HG02970 (cell line): Measurements from ENCODE around the gene VNN1.

Experiments
- ATAC-seq: cut with Tn5 transposase; IDR thresholded peaks from one replicate; pipeline ENCODE4 v1.9.1; 2021; ENCODE audit warnings: mild to moderate bottlenecking, moderate library complexity, moderate number of reproducible peaks; ENCODE audit not compliant: unreplicated experiment, low FRiP score

Gene VNN1

GRCh38 chr6:132713352-132714134 is at the start of gene VNN1:
Gene VNN1 (minus strand): TSS chr6:132714055. CDS start chr6:132714035, 20 bp downstream.
- ATAC-seq: no peak

GRCh38 chr6:132763269-132763668 is 49.4 kb upstream of the VNN1 start:
- peak; percentile 67 for ATAC-seq

GRCh38 chr6:132760256-132760655 is 46.4 kb upstream of the VNN1 start:
- ATAC-seq: no peak

GRCh38 chr6:132758689-132759088 is 44.8 kb upstream of the VNN1 start:
- no peak for ATAC-seq

GRCh38 chr6:132752255-132752654 is 38.4 kb upstream of the VNN1 start:
- no peak for ATAC-seq

- no peak for ATAC-seq
Measured at GRCh38 chr6:132751828-132752227, 38.0 kb upstream of the VNN1 start.

GRCh38 chr6:132751306-132751705 is 37.5 kb upstream of the VNN1 start:
- peak; percentile 32 for ATAC-seq

- ATAC-seq: peak; percentile 81
Measured at GRCh38 chr6:132750455-132751248, 36.8 kb upstream of the VNN1 start.

GRCh38 chr6:132749111-132749510 is 35.3 kb upstream of the VNN1 start:
- ATAC-seq: no peak

GRCh38 chr6:132748446-132748845 is 34.6 kb upstream of the VNN1 start:
- ATAC-seq: no peak

GRCh38 chr6:132746048-132746447 is 32.2 kb upstream of the VNN1 start:
- no peak for ATAC-seq

GRCh38 chr6:132742495-132742894 is 28.6 kb upstream of the VNN1 start:
- no peak for ATAC-seq

GRCh38 chr6:132741281-132741680 is 27.4 kb upstream of the VNN1 start:
- no peak for ATAC-seq

- ATAC-seq: no peak
Measured at GRCh38 chr6:132736239-132736638, 22.4 kb upstream of the VNN1 start.

GRCh38 chr6:132734694-132735236 is 20.9 kb upstream of the VNN1 start:
- no peak for ATAC-seq

- ATAC-seq: no peak
Measured at GRCh38 chr6:132733814-132734213, 20.0 kb upstream of the VNN1 start.

GRCh38 chr6:132733283-132733682 is 19.4 kb upstream of the VNN1 start:
- ATAC-seq: no peak

GRCh38 chr6:132731086-132731485 is 17.2 kb upstream of the VNN1 start:
- ATAC-seq: no peak

GRCh38 chr6:132730560-132730959 is 16.7 kb upstream of the VNN1 start:
- ATAC-seq: no peak

GRCh38 chr6:132728616-132729015 is 14.8 kb upstream of the VNN1 start:
- no peak for ATAC-seq

- no peak for ATAC-seq
Measured at GRCh38 chr6:132726608-132726975, 12.7 kb upstream of the VNN1 start.
